ENCODE data around the gene SH3PXD2B.
A peak's percentile ranks its signal among the peaks of the same experiment; 100 is the strongest.

GRCh38 chr5:172447646-172448365 lies 6.5 kb downstream of the SH3PXD2B start:
- TF ChIP-seq, protein P1, sequence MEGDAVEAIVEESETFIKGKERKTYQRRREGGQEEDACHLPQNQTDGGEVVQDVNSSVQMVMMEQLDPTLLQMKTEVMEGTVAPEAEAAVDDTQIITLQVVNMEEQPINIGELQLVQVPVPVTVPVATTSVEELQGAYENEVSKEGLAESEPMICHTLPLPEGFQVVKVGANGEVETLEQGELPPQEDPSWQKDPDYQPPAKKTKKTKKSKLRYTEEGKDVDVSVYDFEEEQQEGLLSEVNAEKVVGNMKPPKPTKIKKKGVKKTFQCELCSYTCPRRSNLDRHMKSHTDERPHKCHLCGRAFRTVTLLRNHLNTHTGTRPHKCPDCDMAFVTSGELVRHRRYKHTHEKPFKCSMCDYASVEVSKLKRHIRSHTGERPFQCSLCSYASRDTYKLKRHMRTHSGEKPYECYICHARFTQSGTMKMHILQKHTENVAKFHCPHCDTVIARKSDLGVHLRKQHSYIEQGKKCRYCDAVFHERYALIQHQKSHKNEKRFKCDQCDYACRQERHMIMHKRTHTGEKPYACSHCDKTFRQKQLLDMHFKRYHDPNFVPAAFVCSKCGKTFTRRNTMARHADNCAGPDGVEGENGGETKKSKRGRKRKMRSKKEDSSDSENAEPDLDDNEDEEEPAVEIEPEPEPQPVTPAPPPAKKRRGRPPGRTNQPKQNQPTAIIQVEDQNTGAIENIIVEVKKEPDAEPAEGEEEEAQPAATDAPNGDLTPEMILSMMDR (IDR thresholded peaks at IDR 0.05) = 0 out of 2 replicates have a peak, but pooled peaks have one; percentile 9
- no peak for TF ChIP-seq ZFX (IDR thresholded peaks at IDR 0.05; ENCODE audit: borderline replicate concordance)

Data from 22Rv1 (cell line).